ENCODE results near the gene AMIGO3.

Gene AMIGO3

DNA sequence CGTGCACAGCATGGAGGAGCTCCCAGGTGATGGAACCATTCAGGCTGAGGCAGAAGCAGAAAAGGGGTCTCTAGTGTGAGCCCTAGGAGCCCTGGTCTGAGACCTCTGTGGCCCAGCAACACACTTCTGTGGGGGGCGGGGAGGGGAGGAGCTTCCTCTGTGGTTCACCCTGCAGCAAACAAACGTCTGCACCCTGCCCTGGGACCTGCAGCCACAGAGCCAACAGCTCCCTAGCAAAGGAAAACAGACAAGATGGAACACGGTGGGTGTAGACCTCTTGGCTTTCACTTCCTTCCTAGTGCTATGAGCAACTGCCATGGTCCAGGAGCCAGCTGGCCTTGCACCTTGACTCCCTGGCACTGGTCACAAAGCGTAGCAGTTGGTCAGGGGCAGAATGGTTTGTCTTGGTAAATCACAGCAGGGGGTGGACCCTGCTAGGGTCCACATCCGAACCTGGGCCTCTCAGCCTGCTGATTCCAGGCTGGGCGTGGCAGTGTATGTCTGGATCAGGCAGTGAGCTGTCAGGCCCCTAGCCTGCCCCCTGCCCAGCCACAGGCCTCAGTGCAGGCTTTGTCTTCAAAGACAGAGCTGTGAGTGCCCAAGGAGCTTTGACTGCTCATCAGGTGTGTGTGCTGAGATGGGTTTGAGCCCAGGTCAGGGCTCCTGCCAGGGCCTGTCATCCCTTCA, 6.7 kb downstream of the AMIGO3 start:
- Histone ChIP-seq H3K4me3 (replicated peaks; ENCODE audit: low read depth, low read length) (no peak overlapping the region), H3K36me3 (ENCODE audit: control insufficient read depth, insufficient read depth, low read length) (peaks cover 13% of the 10 kb centered on the region), H3K27me3 (replicated peaks; ENCODE audit: control insufficient read depth, insufficient read depth, low read length) (no peaks in the 10 kb centered on the region)
- TF ChIP-seq, protein P1, sequence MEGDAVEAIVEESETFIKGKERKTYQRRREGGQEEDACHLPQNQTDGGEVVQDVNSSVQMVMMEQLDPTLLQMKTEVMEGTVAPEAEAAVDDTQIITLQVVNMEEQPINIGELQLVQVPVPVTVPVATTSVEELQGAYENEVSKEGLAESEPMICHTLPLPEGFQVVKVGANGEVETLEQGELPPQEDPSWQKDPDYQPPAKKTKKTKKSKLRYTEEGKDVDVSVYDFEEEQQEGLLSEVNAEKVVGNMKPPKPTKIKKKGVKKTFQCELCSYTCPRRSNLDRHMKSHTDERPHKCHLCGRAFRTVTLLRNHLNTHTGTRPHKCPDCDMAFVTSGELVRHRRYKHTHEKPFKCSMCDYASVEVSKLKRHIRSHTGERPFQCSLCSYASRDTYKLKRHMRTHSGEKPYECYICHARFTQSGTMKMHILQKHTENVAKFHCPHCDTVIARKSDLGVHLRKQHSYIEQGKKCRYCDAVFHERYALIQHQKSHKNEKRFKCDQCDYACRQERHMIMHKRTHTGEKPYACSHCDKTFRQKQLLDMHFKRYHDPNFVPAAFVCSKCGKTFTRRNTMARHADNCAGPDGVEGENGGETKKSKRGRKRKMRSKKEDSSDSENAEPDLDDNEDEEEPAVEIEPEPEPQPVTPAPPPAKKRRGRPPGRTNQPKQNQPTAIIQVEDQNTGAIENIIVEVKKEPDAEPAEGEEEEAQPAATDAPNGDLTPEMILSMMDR (IDR thresholded peaks at IDR 0.05; ENCODE audit: insufficient read depth, low read length, poor library complexity, severe bottlenecking), result no peak
- DNase-seq (ENCODE audit: extremely low read depth, insufficient read length), result no peak

DNA sequence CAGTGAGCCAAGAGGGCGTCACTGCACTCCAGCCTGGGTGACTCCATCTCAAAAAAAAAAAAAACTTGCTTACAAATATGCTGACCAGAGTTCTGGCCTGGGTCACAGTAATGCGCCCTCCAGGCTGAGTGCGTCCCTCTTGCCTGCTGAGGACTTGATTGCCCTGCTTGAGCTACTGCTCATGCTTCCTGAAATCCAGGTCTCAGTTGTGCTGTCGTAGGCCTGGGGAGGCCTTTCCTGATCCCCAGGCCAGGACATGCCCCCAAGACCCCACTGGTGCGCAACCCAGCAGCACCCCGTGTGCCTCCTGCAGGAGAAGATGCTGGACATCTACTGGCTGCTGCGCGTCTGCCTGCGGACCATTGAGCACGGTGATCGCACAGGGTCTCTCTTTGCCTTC, 7.3 kb downstream of the AMIGO3 start:
- DNase-seq (ENCODE audit: extremely low read depth, insufficient read length), result no peak
- Histone ChIP-seq H3K4me3 (replicated peaks; ENCODE audit: low read depth, low read length) (no peak overlapping the region), H3K27me3 (replicated peaks; ENCODE audit: control insufficient read depth, insufficient read depth, low read length) (no peaks in the 10 kb centered on the region), H3K36me3 (ENCODE audit: control insufficient read depth, insufficient read depth, low read length) (peaks cover 11% of the 10 kb centered on the region)
- TF ChIP-seq, protein P1 (IDR thresholded peaks at IDR 0.05; ENCODE audit: insufficient read depth, low read length, poor library complexity, severe bottlenecking), result no peak

DNA sequence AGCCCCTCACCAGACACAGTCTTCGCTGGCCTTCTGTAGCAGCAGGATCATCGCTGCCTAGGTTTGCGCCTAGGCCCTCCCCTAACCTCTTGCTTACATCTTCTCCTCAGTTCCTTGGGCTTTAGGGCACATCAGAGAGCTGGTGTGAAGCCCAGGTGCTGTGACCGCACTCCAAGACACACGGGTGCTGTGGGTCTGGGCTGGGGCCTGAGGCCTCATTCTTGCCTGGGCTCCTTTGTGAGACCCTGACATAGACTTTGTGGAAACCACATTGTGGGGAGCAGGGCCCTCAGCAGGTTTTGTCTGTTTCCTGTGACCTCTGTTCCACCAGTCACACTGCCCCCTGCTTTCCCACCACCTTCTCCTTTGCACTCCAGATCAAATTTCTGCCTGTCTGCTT, 8.0 kb downstream of the AMIGO3 start:
- TF ChIP-seq, protein P1 (IDR thresholded peaks at IDR 0.05; ENCODE audit: insufficient read depth, low read length, poor library complexity, severe bottlenecking), result no peak
- DNase-seq (ENCODE audit: extremely low read depth, insufficient read length), result no peak
- peaks cover 8% of the 10 kb centered on the region for H3K36me3 ChIP-seq (ENCODE audit: control insufficient read depth, insufficient read depth, low read length)
- no peaks in the 10 kb centered on the region for H3K27me3 ChIP-seq (replicated peaks; ENCODE audit: control insufficient read depth, insufficient read depth, low read length)
- no peak overlapping the region for H3K4me3 ChIP-seq (replicated peaks; ENCODE audit: low read depth, low read length)

DNA sequence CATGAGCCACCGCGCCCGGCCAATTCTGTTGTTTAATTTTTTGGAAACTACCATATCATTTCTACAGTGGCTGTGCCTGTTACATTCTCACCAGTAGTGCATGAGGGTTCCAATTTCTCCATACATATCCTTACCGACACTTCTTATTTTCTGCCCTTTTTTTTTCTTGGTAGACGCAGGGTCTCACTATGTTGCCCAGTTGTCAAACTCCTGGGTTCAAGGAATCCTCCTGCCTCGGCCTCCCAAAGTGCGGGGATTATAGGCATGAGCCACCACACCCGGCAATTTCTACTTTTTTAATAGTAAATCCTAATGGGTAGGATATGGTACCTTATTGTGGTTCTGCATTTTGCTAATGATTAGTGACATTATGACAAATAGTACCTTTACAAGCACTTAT, 9.6 kb downstream of the AMIGO3 start:
- H3K36me3 ChIP-seq (ENCODE audit: control insufficient read depth, insufficient read depth, low read length), result peaks cover 13% of the 10 kb centered on the region

DNA sequence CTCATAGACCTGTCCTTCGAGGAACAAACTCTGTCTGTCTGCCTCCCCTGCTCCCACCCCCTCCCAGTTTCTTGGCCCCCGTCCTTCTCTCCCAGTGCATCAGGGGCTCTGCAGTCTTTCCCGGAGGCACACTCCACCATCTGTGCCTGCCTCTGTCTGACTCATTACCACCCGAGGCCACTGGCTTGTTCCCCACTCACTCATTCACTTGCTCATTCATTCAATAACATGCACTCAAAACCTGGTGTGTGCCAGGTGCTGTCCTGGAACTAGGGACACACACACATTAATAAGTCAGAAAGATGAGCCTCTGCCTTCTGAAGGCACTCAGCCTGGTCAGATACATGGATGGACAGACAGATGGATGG, 12.4 kb downstream of the AMIGO3 start:
- TF ChIP-seq, protein P1 (IDR thresholded peaks at IDR 0.05; ENCODE audit: insufficient read depth, low read length, poor library complexity, severe bottlenecking), result no peak
- DNase-seq (ENCODE audit: extremely low read depth, insufficient read length), result no peak
- Histone ChIP-seq H3K4me3 (replicated peaks; ENCODE audit: low read depth, low read length) (no peak overlapping the region), H3K36me3 (ENCODE audit: control insufficient read depth, insufficient read depth, low read length) (peaks cover 21% of the 10 kb centered on the region), H3K27me3 (replicated peaks; ENCODE audit: control insufficient read depth, insufficient read depth, low read length) (no peaks in the 10 kb centered on the region)

More for the DNA sequence above, 9.6 kb downstream of the AMIGO3 start:
- TF ChIP-seq, protein P1 (IDR thresholded peaks at IDR 0.05; ENCODE audit: insufficient read depth, low read length, poor library complexity, severe bottlenecking), result no peak
- Histone ChIP-seq H3K27me3 (replicated peaks; ENCODE audit: control insufficient read depth, insufficient read depth, low read length) (no peaks in the 10 kb centered on the region), H3K4me3 (replicated peaks; ENCODE audit: low read depth, low read length) (no peak overlapping the region)
- no peak for DNase-seq (ENCODE audit: extremely low read depth, insufficient read length)

All from GM06990 (cell line).